GM12878 (cell line): Measurements from ENCODE around the gene RAC2. TPM values are rescaled to one million over a fixed set of nuclear protein-coding genes. Genes with fewer than 3 reads are reported as not detected.
A peak's percentile ranks its signal among the peaks of the same experiment; 100 is the strongest.

Experiments used
- ATF2 ChIP-seq: IDR thresholded peaks from 2 replicates; pipeline ENCODE4 v1.6.1; 2012; ENCODE audit warnings: low read length, inconsistent platforms
- BHLHE40 ChIP-seq, 2 experiments: fragments of 450-650 bp in 1 of 2; IDR thresholded peaks; 2 replicates each; pipeline ENCODE4 v1.6.1; 2011 to 2017; ENCODE audit warnings: low read depth in 2 of 2, borderline replicate concordance in 1 of 2, improper control_type of control experiment in 1 of 2, low read length in 1 of 2, mild to moderate bottlenecking in 1 of 2
- EP300 ChIP-seq, 2 experiments: fragments of 150-350 bp in 1 of 2; IDR thresholded peaks; 2 replicates each; pipeline ENCODE4 v1.6.1; 2011 to 2012; ENCODE audit warnings: low read depth in 2 of 2, low read length in 2 of 2, borderline replicate concordance in 1 of 2, improper control_type of control experiment in 1 of 2, inconsistent platforms in 1 of 2; ENCODE audit not compliant: control insufficient read depth in 1 of 2
- ESRRA ChIP-seq: IDR thresholded peaks from 2 replicates; pipeline ENCODE4 v1.6.1; 2012; ENCODE audit warnings: mild to moderate bottlenecking, low read length, improper control_type of control experiment
- MYB ChIP-seq: fragments of 150-350 bp; IDR thresholded peaks from 2 replicates; pipeline ENCODE4 v1.6.1; 2014; ENCODE audit warnings: mild to moderate bottlenecking, low read depth, low read length, borderline replicate concordance
- NBN ChIP-seq: fragments of 450-650 bp; IDR thresholded peaks from 2 replicates; pipeline ENCODE4 v1.6.1; 2016
- POU2F2 ChIP-seq: IDR thresholded peaks from 3 replicates; pipeline ENCODE4 v1.6.1; 2011; ENCODE audit warnings: low read depth, mild to moderate bottlenecking, low read length, borderline replicate concordance
- RAD51 ChIP-seq: fragments of 450-650 bp; IDR thresholded peaks from 2 replicates; pipeline ENCODE4 v1.6.1; 2016; ENCODE audit warnings: moderate library complexity, mild to moderate bottlenecking, inconsistent platforms
- RELA ChIP-seq: fragments of 450-650 bp; IDR thresholded peaks from 2 replicates; pipeline ENCODE4 v1.8.0; 2014; ENCODE audit warnings: borderline replicate concordance; ENCODE audit not compliant: partially characterized antibody
- RELB ChIP-seq: fragments of 450-650 bp; IDR thresholded peaks from 2 replicates; pipeline ENCODE4 v1.6.1; 2017; ENCODE audit warnings: low read depth, mild to moderate bottlenecking, moderate library complexity
- ZBTB33 ChIP-seq: fragments of 450-650 bp; IDR thresholded peaks from 2 replicates; pipeline ENCODE4 v1.6.1; 2017; ENCODE audit warnings: mild to moderate bottlenecking
- ZNF24 ChIP-seq: fragments of 450-650 bp; IDR thresholded peaks from 2 replicates; pipeline ENCODE4 v1.6.1; 2017; ENCODE audit warnings: antibody characterized with exemption, mild to moderate bottlenecking
- ZNF384 ChIP-seq: IDR thresholded peaks from 2 replicates; pipeline ENCODE4 v1.6.1; 2012; ENCODE audit warnings: low read depth, mild to moderate bottlenecking, low read length, improper control_type of control experiment, borderline replicate concordance
- polyA plus RNA-seq, 11 experiments: library from polyadenylated mRNA; depleted of rRNA in 4 of 11; unstranded in 6 of 11; stranded (reverse) in 5 of 11; fragments of >200 nt; fragmentation: Nextera tagmentation in 4 of 11; fragmentation: Illumina TruSeq in 1 of 11; extraction: Ambion mirVana in 4 of 11; extraction: Trizol in 1 of 11; gene quantifications; 1 replicate in 1 of 11; 2 replicates in 10 of 11; pipeline versions ENCODE4 v1.2.1 to v1.2.3, GENCODE V29; 2011 to 2016; ENCODE audit warnings: inconsistent platforms in 2 of 11, missing spikeins in 2 of 11, low read depth in 1 of 11
- total RNA-seq, 4 experiments: library from RNA; depleted of rRNA in 3 of 4; stranded (reverse); fragments of >200 nt in 3 of 4; fragmentation: Illumina TruSeq in 1 of 4; extraction: Trizol in 1 of 4; gene quantifications; 2 replicates each; pipeline versions ENCODE4 v1.2.1 to v1.2.3, GENCODE V29; 2013 to 2021

RAC2 gene
- total and polyA plus RNA-seq, 10 of the 15 experiments (the other 5 are each of a cell fraction or from before 2014, with no cell fraction given) = 102 to 386 (median 304) TPM

GRCh38 chr22:37193629-37194191 lies 50.4 kb downstream of the RAC2 start (continued):
- TF ChIP-seq ZBTB33 (no peak), ATF2 (no peak), ESRRA (peak; percentile 55; the same call in 1 of the 2 replicates), MYB (0 out of 2 replicates have a peak, but pooled peaks have one; percentile 51), EP300 (IDR thresholded peaks at IDR 0.05; ENCODE audit: borderline replicate concordance in 1 of 2, control insufficient read depth in 1 of 2, low read depth in 2 of 2, low read length in 2 of 2) (peak in 1 of 2 experiments; percentile 57; a peak in 1 of 4 replicates), BHLHE40 (IDR thresholded peaks at IDR 0.05; ENCODE audit: borderline replicate concordance in 1 of 2, low read depth in 2 of 2, low read length in 1 of 2) (peak; percentile 47 to 48; a peak in 2 of 4 replicates), RELB (peak; percentile 90), ZNF384 (peak; percentile 82), ZNF24 (peak; percentile 92), POU2F2 (no peak), RAD51 (peak; percentile 73), NBN (0 out of 2 replicates have a peak, but pooled peaks have one; percentile 32), RELA (no peak)
